Panc1 (cell line): ENCODE data around the gene IQSEC1. TPM values are rescaled to one million over a fixed set of nuclear protein-coding genes. Genes with fewer than 3 reads are reported as not detected.

Experiments
- ATAC-seq: fragments of 200-7000 bp; cut with Tn5 transposase; 2 replicates; pipeline ENCODE4 v1.9.1; 2020; ENCODE audit warnings: mild to moderate bottlenecking, moderate library complexity
- BruUV-seq: library from RNA; stranded (reverse); fragments of 400-500 nt; replicated peaks from 2 replicates; lab custom pipeline; 2021; lab: Mats Ljungman, UMichigan
- CTCF ChIA-PET: fragments of 300-600 bp; sonication (Branson Sonifier 250); formaldehyde crosslinking; loops from one replicate; lab custom pipeline; 2022; ENCODE audit warnings: antibody characterized with exemption; lab: Charles Lee
- POLR2A ChIA-PET: fragments of 300-600 bp; sonication (Branson Sonifier 250); formaldehyde crosslinking; loops from one replicate; lab custom pipeline; 2022; ENCODE audit warnings: antibody characterized with exemption; lab: Charles Lee
- DNase-seq: peaks from one replicate; pipeline ENCODE4 v3.0.0-alpha.2; 2010; ENCODE audit warnings: low read depth, low spot score
- H3K27ac ChIP-seq: 2 replicates; pipeline ENCODE4 v1.5.1; 2011; ENCODE audit warnings: mild to moderate bottlenecking, low read length, inconsistent platforms
- H3K27me3 ChIP-seq: fragments of 200-500 bp; sonication (Bioruptor generic); 2 replicates; pipeline ENCODE4 v1.6.0; 2014; ENCODE audit warnings: low read length, inconsistent platforms; ENCODE audit not compliant: control insufficient read depth, insufficient read depth
- H3K36me3 ChIP-seq: fragments of 200-500 bp; sonication (Bioruptor generic); 2 replicates; pipeline ENCODE4 v1.5.1; 2014; ENCODE audit warnings: inconsistent platforms, mild to moderate bottlenecking, low read length, moderate library complexity; ENCODE audit not compliant: control insufficient read depth, insufficient read depth
- H3K4me1 ChIP-seq: 2 replicates; pipeline ENCODE4 v1.5.1; 2011; ENCODE audit warnings: inconsistent platforms, mild to moderate bottlenecking, low read length, moderate library complexity; ENCODE audit not compliant: control insufficient read depth, insufficient read depth
- H3K4me3 ChIP-seq, 2 experiments: 2 replicates each; pipeline ENCODE4 v1.5.1; 2011 to 2012; ENCODE audit warnings: low read depth in 2 of 2, low read length in 2 of 2, mild to moderate bottlenecking in 2 of 2, inconsistent platforms in 1 of 2, moderate library complexity in 1 of 2
- H3K9me3 ChIP-seq: fragments of 200-500 bp; sonication (Bioruptor generic); 2 replicates; pipeline ENCODE4 v1.5.1; 2014; ENCODE audit warnings: low read depth, mild to moderate bottlenecking, inconsistent platforms, low read length, moderate library complexity; ENCODE audit not compliant: control insufficient read depth, insufficient read depth
- POLR2AphosphoS5 ChIP-seq: IDR thresholded peaks from 2 replicates; pipeline ENCODE4 v1.6.1; 2012; ENCODE audit warnings: mild to moderate bottlenecking, low read depth, low read length, moderate library complexity
- SIN3A ChIP-seq: IDR thresholded peaks from 2 replicates; pipeline ENCODE4 v1.6.1; 2012; ENCODE audit warnings: low read depth, mild to moderate bottlenecking, low read length, moderate library complexity, borderline replicate concordance; ENCODE audit not compliant: insufficient read depth
- TCF7L2 ChIP-seq: IDR thresholded peaks from 2 replicates; pipeline ENCODE4 v1.6.1; 2011; ENCODE audit warnings: mild to moderate bottlenecking, low read depth, low read length, inconsistent platforms
- in situ Hi-C: cut with HindIII; loops from 2 replicates; pipeline ENCODE4 v1.10.0; 2016; ENCODE audit warnings: low sequenced_read_pairs, low pct_unique_long_range_greater_than_20kb
- intact Hi-C: fragments of 100-400 bp; cut with micrococcal nuclease; formaldehyde crosslinking; loops from one replicate; pipeline ENCODE4 v1.10.0; 2022; ENCODE audit not compliant: unreplicated experiment
- total RNA-seq: library from RNA; stranded (reverse); gene quantifications from one replicate; pipeline ENCODE4 v1.2.1, GENCODE V29; 2021; ENCODE audit not compliant: unreplicated experiment
- TF ChIP-seq, protein P1 (sequence below), 2 experiments: IDR thresholded peaks; 2 replicates each; pipeline ENCODE4 v1.6.1; 2011 to 2012; ENCODE audit warnings: low read depth in 2 of 2, control low read depth in 1 of 2, low read length in 1 of 2, mild to moderate bottlenecking in 1 of 2, moderate library complexity in 1 of 2; ENCODE audit not compliant: insufficient read depth in 1 of 2
- TF ChIP-seq, protein P2 (sequence below): fragments of 450-650 bp; IDR thresholded peaks from 2 replicates; pipeline ENCODE4 v1.5.1; 2017; ENCODE audit warnings: mild to moderate bottlenecking

Gene IQSEC1
- total RNA-seq, 1 experiment from 2014 or later, result 28.4 TPM

DNA sequence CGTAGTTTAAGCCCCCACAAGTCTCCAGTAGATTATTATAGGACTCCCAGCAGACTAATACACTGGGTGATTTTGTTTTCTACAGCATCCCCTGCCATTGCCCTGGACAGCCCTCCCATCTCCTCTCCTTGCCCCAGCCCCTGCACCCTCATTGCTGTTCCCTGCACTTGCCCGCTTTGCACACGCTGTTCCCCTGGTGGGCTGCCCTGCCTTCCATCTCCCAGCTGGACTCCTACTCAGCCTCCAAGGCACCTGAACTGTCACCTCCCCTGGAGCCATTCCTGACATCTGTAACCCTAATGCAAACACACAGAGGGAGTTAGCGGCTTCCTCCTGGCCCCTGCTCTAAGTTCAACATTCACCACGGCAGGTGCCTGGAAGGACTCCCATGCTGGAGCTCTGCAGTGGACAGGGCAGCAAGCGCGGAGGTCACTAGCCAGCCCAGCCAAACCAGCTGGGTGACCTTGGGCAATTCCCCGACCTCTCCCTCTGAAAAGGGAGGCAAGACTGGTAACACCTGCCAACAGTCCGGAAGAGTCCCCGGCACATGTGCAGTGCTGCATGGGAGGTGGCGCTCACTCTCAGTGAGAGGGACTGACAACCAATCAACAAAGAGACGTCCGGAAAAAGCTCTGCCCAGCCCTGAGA is 38.8 kb upstream of the IQSEC1 start:
- no peaks in the 10 kb centered on the region for H3K9me3 ChIP-seq
- H3K4me3 ChIP-seq, result no peak overlapping the region
- BruUV-seq, result no TSS peak
- H3K27me3 ChIP-seq, result no peaks in the 10 kb centered on the region
- H3K36me3 ChIP-seq, result no peaks in the 10 kb centered on the region
- TF ChIP-seq, protein P1, sequence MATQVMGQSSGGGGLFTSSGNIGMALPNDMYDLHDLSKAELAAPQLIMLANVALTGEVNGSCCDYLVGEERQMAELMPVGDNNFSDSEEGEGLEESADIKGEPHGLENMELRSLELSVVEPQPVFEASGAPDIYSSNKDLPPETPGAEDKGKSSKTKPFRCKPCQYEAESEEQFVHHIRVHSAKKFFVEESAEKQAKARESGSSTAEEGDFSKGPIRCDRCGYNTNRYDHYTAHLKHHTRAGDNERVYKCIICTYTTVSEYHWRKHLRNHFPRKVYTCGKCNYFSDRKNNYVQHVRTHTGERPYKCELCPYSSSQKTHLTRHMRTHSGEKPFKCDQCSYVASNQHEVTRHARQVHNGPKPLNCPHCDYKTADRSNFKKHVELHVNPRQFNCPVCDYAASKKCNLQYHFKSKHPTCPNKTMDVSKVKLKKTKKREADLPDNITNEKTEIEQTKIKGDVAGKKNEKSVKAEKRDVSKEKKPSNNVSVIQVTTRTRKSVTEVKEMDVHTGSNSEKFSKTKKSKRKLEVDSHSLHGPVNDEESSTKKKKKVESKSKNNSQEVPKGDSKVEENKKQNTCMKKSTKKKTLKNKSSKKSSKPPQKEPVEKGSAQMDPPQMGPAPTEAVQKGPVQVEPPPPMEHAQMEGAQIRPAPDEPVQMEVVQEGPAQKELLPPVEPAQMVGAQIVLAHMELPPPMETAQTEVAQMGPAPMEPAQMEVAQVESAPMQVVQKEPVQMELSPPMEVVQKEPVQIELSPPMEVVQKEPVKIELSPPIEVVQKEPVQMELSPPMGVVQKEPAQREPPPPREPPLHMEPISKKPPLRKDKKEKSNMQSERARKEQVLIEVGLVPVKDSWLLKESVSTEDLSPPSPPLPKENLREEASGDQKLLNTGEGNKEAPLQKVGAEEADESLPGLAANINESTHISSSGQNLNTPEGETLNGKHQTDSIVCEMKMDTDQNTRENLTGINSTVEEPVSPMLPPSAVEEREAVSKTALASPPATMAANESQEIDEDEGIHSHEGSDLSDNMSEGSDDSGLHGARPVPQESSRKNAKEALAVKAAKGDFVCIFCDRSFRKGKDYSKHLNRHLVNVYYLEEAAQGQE (IDR thresholded peaks at IDR 0.05; ENCODE audit: insufficient read depth in 1 of 2, low read depth in 2 of 2, low read length in 1 of 2), result no peak
- TF ChIP-seq TCF7L2 (no peak), SIN3A (no peak), POLR2AphosphoS5 (no peak)
- TF ChIP-seq, protein P2, sequence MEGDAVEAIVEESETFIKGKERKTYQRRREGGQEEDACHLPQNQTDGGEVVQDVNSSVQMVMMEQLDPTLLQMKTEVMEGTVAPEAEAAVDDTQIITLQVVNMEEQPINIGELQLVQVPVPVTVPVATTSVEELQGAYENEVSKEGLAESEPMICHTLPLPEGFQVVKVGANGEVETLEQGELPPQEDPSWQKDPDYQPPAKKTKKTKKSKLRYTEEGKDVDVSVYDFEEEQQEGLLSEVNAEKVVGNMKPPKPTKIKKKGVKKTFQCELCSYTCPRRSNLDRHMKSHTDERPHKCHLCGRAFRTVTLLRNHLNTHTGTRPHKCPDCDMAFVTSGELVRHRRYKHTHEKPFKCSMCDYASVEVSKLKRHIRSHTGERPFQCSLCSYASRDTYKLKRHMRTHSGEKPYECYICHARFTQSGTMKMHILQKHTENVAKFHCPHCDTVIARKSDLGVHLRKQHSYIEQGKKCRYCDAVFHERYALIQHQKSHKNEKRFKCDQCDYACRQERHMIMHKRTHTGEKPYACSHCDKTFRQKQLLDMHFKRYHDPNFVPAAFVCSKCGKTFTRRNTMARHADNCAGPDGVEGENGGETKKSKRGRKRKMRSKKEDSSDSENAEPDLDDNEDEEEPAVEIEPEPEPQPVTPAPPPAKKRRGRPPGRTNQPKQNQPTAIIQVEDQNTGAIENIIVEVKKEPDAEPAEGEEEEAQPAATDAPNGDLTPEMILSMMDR, result no peak
- DNase-seq (no peak), ATAC-seq (no peak)
- ChIA-PET CTCF (no interaction called here), POLR2A (no interaction called here)
- peaks cover 29% of the 10 kb centered on the region for H3K4me1 ChIP-seq
- peak overlapping the region; percentile 60 for H3K27ac ChIP-seq
- in situ Hi-C loops (no loop called here), intact Hi-C loops (no loop called here)

DNA sequence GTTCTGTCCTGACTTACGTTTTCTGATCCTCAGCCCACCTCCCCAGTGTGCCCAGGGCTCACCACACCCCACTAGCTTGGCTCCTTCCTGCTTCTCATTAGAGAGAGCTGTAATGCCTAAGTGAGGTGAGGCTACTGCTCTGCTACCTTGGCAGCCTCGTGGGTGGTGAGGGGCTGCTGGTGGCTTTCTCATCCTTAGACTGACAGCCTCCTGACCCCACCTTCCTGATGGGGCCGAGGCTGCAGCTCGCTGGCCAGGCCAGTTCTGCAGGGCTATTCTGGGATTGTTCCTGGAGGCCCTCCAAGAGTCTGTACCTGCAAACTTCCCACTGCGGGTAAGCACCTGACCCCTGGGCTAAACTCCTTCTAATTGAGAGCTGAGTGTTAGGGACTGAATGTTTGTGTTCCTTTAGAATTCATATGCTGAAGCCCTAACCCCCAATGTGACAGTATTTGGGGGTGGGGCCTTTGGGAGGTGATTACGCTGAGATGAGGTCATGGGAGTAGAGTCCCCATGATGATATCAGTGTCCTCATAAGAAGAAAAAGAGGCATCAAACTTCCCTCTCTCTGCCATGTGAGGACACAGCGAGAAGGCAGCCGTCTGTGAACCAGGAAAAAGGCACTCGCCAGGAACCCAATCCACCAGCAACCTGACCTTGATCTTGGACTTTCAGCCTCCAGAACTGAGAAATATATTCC is 38.1 kb upstream of the IQSEC1 start:
- no peaks in the 10 kb centered on the region for H3K9me3 ChIP-seq
- in situ Hi-C loops (no loop called here), intact Hi-C loops (no loop called here)
- peak overlapping the region; percentile 60 for H3K27ac ChIP-seq
- H3K36me3 ChIP-seq, result no peaks in the 10 kb centered on the region
- TF ChIP-seq TCF7L2, result no peak
- TF ChIP-seq, protein P1 (IDR thresholded peaks at IDR 0.05; ENCODE audit: insufficient read depth in 1 of 2, low read depth in 2 of 2, low read length in 1 of 2), result no peak
- TF ChIP-seq, protein P2, result no peak
- no peak for TF ChIP-seq POLR2AphosphoS5
- TF ChIP-seq SIN3A, result no peak
- H3K4me3 ChIP-seq, result peak overlapping the region in 1 of 2 experiments; percentile 10; a peak in 2 of 4 replicates
- H3K27me3 ChIP-seq, result no peaks in the 10 kb centered on the region
- no TSS peak for BruUV-seq
- POLR2A ChIA-PET, result no interaction called here
- H3K4me1 ChIP-seq, result peaks cover 34% of the 10 kb centered on the region
- DNase-seq (no peak), ATAC-seq (peak; percentile 26; the same call in 1 of the 2 replicates)
- CTCF ChIA-PET, result no interaction called here
